Vagina (tissue), 2 donors: ENCODE data around the gene MALRD1. TPM values are rescaled to one million over a fixed set of nuclear protein-coding genes. Genes with fewer than 3 reads are reported as not detected.
"Not testable (repeated sequence)": the region's sequence is repeated elsewhere in the genome, so short reads cannot be mapped to it uniquely, and the experiment has no call there.

Source experiments
- DNase-seq, 2 donors: peaks; one replicate each; pipeline ENCODE4 v3.0.0-alpha.2; 2017; ENCODE audit errors: extremely low spot score in 2 of 2
- H3K27ac ChIP-seq: fragments of 200-600 bp; sonication (generic); one replicate; pipeline ENCODE4 v1.5.1; 2019
- H3K27me3 ChIP-seq: fragments of 200-600 bp; sonication (generic); one replicate; pipeline ENCODE4 v1.5.1; 2019
- H3K36me3 ChIP-seq, 2 donors: fragments of 200-600 bp; sonication (generic); one replicate each; pipeline ENCODE4 v1.5.1; 2017 to 2019
- H3K4me1 ChIP-seq: fragments of 200-600 bp; sonication (generic); one replicate; pipeline ENCODE4 v1.5.1; 2019
- H3K4me3 ChIP-seq, 2 donors: fragments of 200-600 bp; sonication (generic); 1 replicate in 1 of 2; 2 replicates in 1 of 2; pipeline ENCODE4 v1.5.1; 2016 to 2019
- H3K9me3 ChIP-seq: fragments of 200-600 bp; sonication (generic); one replicate; pipeline ENCODE4 v1.5.1; 2019
- POLR2A ChIP-seq, 2 donors: fragments of 450-650 bp; IDR thresholded peaks; one replicate each; pipeline ENCODE4 v1.6.1; 2017; ENCODE audit warnings: antibody characterized with exemption in 2 of 2, mild to moderate bottlenecking in 2 of 2, moderate library complexity in 2 of 2
- POLR2AphosphoS5 ChIP-seq, 2 donors: sonication (generic); formaldehyde crosslinking; IDR thresholded peaks; one replicate each; pipeline ENCODE4 v1.9.0; 2017; ENCODE audit warnings: antibody characterized with exemption in 2 of 2, mild to moderate bottlenecking in 2 of 2, low read depth in 1 of 2; ENCODE audit not compliant: insufficient read depth in 1 of 2
- intact Hi-C: fragments of 100-400 bp; cut with DNase I; formaldehyde crosslinking; loops from one replicate; pipeline ENCODE4 v1.15.1; 2023
- total RNA-seq: library from RNA; depleted of rRNA; stranded (reverse); fragments of >200 nt; gene quantifications from one replicate; pipeline ENCODE4 v1.2.3, GENCODE V29; 2016
- TF ChIP-seq, protein P1 (sequence below), 3 experiments: fragments of 450-650 bp in 2 of 3; fragments of 200-600 bp in 1 of 3; sonication (generic) in 1 of 3; IDR thresholded peaks; one replicate each; pipeline ENCODE4 v1.5.1; 2017 to 2019; ENCODE audit warnings: antibody characterized with exemption in 3 of 3, mild to moderate bottlenecking in 2 of 3, moderate library complexity in 2 of 3

MALRD1 gene
- total RNA-seq, 1 donor from 2014 or later = 2.0 TPM

- Histone ChIP-seq H3K9me3 (no peaks in the 10 kb centered on the region), H3K27ac (no peak overlapping the region), H3K4me1 (no peaks in the 10 kb centered on the region), H3K4me3 (no peak overlapping the region), H3K27me3 (no peaks in the 10 kb centered on the region), H3K36me3 (no peaks in the 10 kb centered on the region)
- TF ChIP-seq, protein P1, sequence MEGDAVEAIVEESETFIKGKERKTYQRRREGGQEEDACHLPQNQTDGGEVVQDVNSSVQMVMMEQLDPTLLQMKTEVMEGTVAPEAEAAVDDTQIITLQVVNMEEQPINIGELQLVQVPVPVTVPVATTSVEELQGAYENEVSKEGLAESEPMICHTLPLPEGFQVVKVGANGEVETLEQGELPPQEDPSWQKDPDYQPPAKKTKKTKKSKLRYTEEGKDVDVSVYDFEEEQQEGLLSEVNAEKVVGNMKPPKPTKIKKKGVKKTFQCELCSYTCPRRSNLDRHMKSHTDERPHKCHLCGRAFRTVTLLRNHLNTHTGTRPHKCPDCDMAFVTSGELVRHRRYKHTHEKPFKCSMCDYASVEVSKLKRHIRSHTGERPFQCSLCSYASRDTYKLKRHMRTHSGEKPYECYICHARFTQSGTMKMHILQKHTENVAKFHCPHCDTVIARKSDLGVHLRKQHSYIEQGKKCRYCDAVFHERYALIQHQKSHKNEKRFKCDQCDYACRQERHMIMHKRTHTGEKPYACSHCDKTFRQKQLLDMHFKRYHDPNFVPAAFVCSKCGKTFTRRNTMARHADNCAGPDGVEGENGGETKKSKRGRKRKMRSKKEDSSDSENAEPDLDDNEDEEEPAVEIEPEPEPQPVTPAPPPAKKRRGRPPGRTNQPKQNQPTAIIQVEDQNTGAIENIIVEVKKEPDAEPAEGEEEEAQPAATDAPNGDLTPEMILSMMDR (IDR thresholded peaks at IDR 0.05) = no peak
- no peak for TF ChIP-seq POLR2AphosphoS5 (IDR thresholded peaks at IDR 0.05; ENCODE audit: insufficient read depth in 1 of 2, low read depth in 1 of 2)
- no peak for TF ChIP-seq POLR2A (IDR thresholded peaks at IDR 0.05)
- DNase-seq = no peak
- intact Hi-C loops = loop anchor here (5.0 kb wide), 1 partner anchor 1336 kb away; no protein-coding TSS in a partner anchor
Observed at GRCh38 chr10:19750972-19751371, 702.4 kb downstream of the MALRD1 start.

- Histone ChIP-seq H3K9me3 (no peaks in the 10 kb centered on the region), H3K27ac (no peak overlapping the region), H3K4me1 (no peaks in the 10 kb centered on the region), H3K4me3 (no peak overlapping the region), H3K27me3 (no peaks in the 10 kb centered on the region), H3K36me3 (no peaks in the 10 kb centered on the region)
- TF ChIP-seq POLR2A (IDR thresholded peaks at IDR 0.05) (no peak), POLR2AphosphoS5 (IDR thresholded peaks at IDR 0.05; ENCODE audit: insufficient read depth in 1 of 2, low read depth in 1 of 2) (no peak)
- TF ChIP-seq, protein P1 (IDR thresholded peaks at IDR 0.05) = no peak
- intact Hi-C loops = no loop called here
- DNase-seq = no peak
Observed at GRCh38 chr10:19756919-19757318, 708.3 kb downstream of the MALRD1 start.

DNA sequence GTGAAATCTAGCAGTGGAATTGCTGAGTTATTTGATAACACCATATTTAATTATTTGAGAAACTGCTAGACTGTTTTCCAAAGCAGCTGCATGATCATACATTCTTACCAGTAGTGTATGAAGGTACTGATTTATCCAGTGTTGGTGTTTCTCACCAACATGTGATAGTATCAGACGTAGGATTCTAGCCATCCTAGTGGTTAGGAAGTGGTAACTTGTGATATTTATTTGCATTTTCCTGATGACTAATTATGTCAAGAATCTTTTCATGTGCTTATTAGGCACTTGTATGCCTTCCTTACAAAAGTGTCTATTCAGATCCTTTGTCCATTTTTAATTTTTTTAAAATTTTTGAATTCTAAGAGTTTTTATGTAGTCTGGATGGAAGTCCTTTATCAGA is 713.4 kb downstream of the MALRD1 start:
- Histone ChIP-seq H3K9me3 (no peaks in the 10 kb centered on the region), H3K36me3 (no peaks in the 10 kb centered on the region), H3K27me3 (no peaks in the 10 kb centered on the region), H3K4me3 (no peak overlapping the region), H3K4me1 (no peaks in the 10 kb centered on the region), H3K27ac (no peak overlapping the region)
- intact Hi-C loops = no loop called here
- TF ChIP-seq POLR2AphosphoS5 (IDR thresholded peaks at IDR 0.05; ENCODE audit: insufficient read depth in 1 of 2, low read depth in 1 of 2) (no peak), POLR2A (IDR thresholded peaks at IDR 0.05) (no peak)
- TF ChIP-seq, protein P1 (IDR thresholded peaks at IDR 0.05) = no peak
- no peak for DNase-seq

DNA sequence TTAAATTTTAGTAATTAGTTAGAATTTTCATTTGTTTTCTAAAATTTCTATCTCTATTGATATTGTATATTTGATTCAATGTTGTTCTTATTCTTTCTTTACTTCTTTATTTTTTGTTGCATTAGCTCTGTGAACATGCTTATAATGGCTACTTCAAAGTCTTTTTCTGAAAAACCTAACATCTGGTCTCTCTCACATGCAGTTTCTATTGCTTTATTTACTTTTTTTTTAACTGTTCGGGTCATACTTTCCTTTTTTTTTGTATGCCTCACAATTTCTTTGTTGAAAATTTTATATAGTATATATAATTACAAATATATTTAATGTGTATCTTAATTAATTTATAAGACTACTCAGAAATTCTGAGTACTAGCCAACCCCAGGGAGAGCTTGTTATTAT is 715.5 kb downstream of the MALRD1 start:
- no peaks in the 10 kb centered on the region for H3K4me1 ChIP-seq
- DNase-seq = no peak
- TF ChIP-seq POLR2AphosphoS5 (IDR thresholded peaks at IDR 0.05; ENCODE audit: insufficient read depth in 1 of 2, low read depth in 1 of 2) = no peak
- TF ChIP-seq, protein P1 (IDR thresholded peaks at IDR 0.05) = no peak
- TF ChIP-seq POLR2A (IDR thresholded peaks at IDR 0.05) = no peak
- H3K27me3 ChIP-seq = no peaks in the 10 kb centered on the region
- no peaks in the 10 kb centered on the region for H3K36me3 ChIP-seq
- no peak overlapping the region for H3K4me3 ChIP-seq
- intact Hi-C loops = no loop called here
- no peaks in the 10 kb centered on the region for H3K9me3 ChIP-seq
- no peak overlapping the region for H3K27ac ChIP-seq

DNA sequence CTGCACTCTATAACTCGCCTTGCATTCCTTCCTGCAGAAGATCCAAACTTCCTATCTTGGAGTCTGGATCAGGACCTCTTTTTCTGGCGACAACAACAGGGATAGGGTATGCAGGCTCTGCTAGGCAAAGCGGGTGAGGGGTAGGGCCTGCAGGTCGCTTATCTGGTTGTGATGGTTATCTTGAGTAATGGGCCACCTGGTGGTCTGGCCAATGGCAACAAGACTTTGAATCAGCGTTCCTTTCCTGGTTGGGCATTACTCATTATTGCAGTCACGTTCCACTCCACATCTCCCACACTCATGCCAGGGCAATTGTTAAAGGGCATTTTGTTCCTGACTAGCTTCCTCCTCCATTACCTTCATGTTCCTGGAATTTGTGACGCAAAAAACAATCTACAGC is 719.3 kb downstream of the MALRD1 start:
- Histone ChIP-seq H3K4me1 (no peaks in the 10 kb centered on the region), H3K4me3 (no peak overlapping the region), H3K27ac (no peak overlapping the region), H3K36me3 (no peaks in the 10 kb centered on the region), H3K27me3 (no peaks in the 10 kb centered on the region), H3K9me3 (no peaks in the 10 kb centered on the region)
- DNase-seq = no peak
- intact Hi-C loops = no loop called here
- TF ChIP-seq POLR2AphosphoS5 (IDR thresholded peaks at IDR 0.05; ENCODE audit: insufficient read depth in 1 of 2, low read depth in 1 of 2) = no peak
- TF ChIP-seq, protein P1 (IDR thresholded peaks at IDR 0.05) = no peak
- no peak for TF ChIP-seq POLR2A (IDR thresholded peaks at IDR 0.05)

- H3K4me3 ChIP-seq, H3K9me3 ChIP-seq, DNase-seq, H3K27ac ChIP-seq, H3K4me1 ChIP-seq, H3K36me3 ChIP-seq, H3K27me3 ChIP-seq, intact Hi-C loops: not testable (repeated sequence)
Observed at GRCh38 chr10:19769826-19770225, 721.2 kb downstream of the MALRD1 start.
